Renal cortex interstitium (tissue), 15 donors: Measurements from ENCODE around the gene PLD2. TPM values are rescaled to one million over a fixed set of nuclear protein-coding genes. Genes with fewer than 3 reads are reported as not detected.

Source experiments
- DNase-seq, 11 donors: peaks; one replicate each; pipeline ENCODE4 v3.0.0-alpha.2; 2013; ENCODE audit warnings: low read depth in 9 of 11, low spot score in 4 of 11; ENCODE audit errors: extremely low read depth in 1 of 11
- long read RNA-seq, 16 experiments: transcript quantifications; one replicate each; lab custom pipeline, GENCODE V29; 2026
- polyA plus RNA-seq, 3 donors: library from polyadenylated mRNA; unstranded; fragments of 120-200 nt; gene quantifications; one replicate each; pipeline ENCODE4 v1.2.1, GENCODE V29; 2013; ENCODE audit not compliant: insufficient read length in 3 of 3

Gene PLD2
- 10 to 100 TPM; 34.3 to 51.2 (median 38.1) TPM for polyA plus RNA-seq
- long read RNA-seq, donor 1, partial matches to known transcripts: 0 of 1 reads
- long read RNA-seq, donor 1, other reads (novel, unspliced or antisense): 0 of 1 reads
- long read RNA-seq, donor 2, partial matches to known transcripts: 0 of 2 reads
- long read RNA-seq, donor 2, other reads (novel, unspliced or antisense): 0 of 2 reads
- long read RNA-seq, donor 3, partial matches to known transcripts: 0 of 6 reads
- long read RNA-seq, donor 3, other reads (novel, unspliced or antisense): 0 of 6 reads
- long read RNA-seq, donor 4, partial matches to known transcripts: 0 of 5 reads
- long read RNA-seq, donor 4, other reads (novel, unspliced or antisense): 0 of 5 reads
- long read RNA-seq, donor 5: 0 reads
- long read RNA-seq, donor 6, partial matches to known transcripts: 0 of 5 reads
- long read RNA-seq, donor 6, other reads (novel, unspliced or antisense): 0 of 5 reads
- long read RNA-seq, donor 7: 0 reads
- long read RNA-seq, donor 8: 0 reads
- long read RNA-seq, donor 9, partial matches to known transcripts: 0 of 4 reads
- long read RNA-seq, donor 9, other reads (novel, unspliced or antisense): 0 of 4 reads
- long read RNA-seq, donor 10, partial matches to known transcripts: 0 of 3 reads
- long read RNA-seq, donor 10, other reads (novel, unspliced or antisense): 0 of 3 reads
- long read RNA-seq, donor 11: 0 reads
- long read RNA-seq, donor 12: 0 reads
- long read RNA-seq, donor 13: 0 reads
- long read RNA-seq, donor 14, partial matches to known transcripts: 0 of 2 reads
- long read RNA-seq, donor 14, other reads (novel, unspliced or antisense): 0 of 2 reads
- long read RNA-seq, donor 15, partial matches to known transcripts: 0 of 5 reads
- long read RNA-seq, donor 15, other reads (novel, unspliced or antisense): 0 of 5 reads
- long read RNA-seq, donor 16, partial matches to known transcripts: 13 of 18 reads
- long read RNA-seq, donor 16, other reads (novel, unspliced or antisense): 0 of 18 reads

- peak in 7 of 11 donors; percentile 64 to 83 (median 78) for DNase-seq
These were observed at the start of gene PLD2 for GRCh38 chr17:4806777-4807604. TSS of gene PLD2 (plus strand) at chr17:4807152. CDS start at chr17:4807773, 621 bp downstream.

GRCh38 chr17:4759776-4760236 is 47.1 kb upstream of the PLD2 start:
- no peak for DNase-seq

GRCh38 chr17:4764595-4764994 is 42.4 kb upstream of the PLD2 start:
- DNase-seq: no peak

- no peak for DNase-seq
These were observed 40.8 kb upstream of the PLD2 start for GRCh38 chr17:4766201-4766600.

- DNase-seq: no peak
These were observed 40.2 kb upstream of the PLD2 start for GRCh38 chr17:4766723-4767122.

- DNase-seq: no peak
These were observed 38.7 kb upstream of the PLD2 start for GRCh38 chr17:4768298-4768697.

- DNase-seq: no peak
These were observed 37.3 kb upstream of the PLD2 start for GRCh38 chr17:4769628-4770027.

- no peak for DNase-seq
These were observed 35.3 kb upstream of the PLD2 start, which contains the start of gene TM4SF5 for GRCh38 chr17:4771519-4772234. TSS of gene TM4SF5 (plus strand) at chr17:4771886. CDS start at chr17:4771923, 37 bp downstream.

GRCh38 chr17:4772235-4772613 is 34.7 kb upstream of the PLD2 start:
- DNase-seq: no peak

GRCh38 chr17:4777969-4778760 is 28.8 kb upstream of the PLD2 start:
- DNase-seq: no peak

- DNase-seq: no peak
These were observed 26.5 kb upstream of the PLD2 start for GRCh38 chr17:4780325-4780955.

GRCh38 chr17:4782652-4783051 is 24.3 kb upstream of the PLD2 start:
- no peak for DNase-seq

GRCh38 chr17:4785311-4786105 is 21.4 kb upstream of the PLD2 start:
- peak in 1 of 11 donors; percentile 11 for DNase-seq

- DNase-seq: peak in 1 of 11 donors; percentile 21
These were observed 20.8 kb upstream of the PLD2 start, which contains the start of gene VMO1 for GRCh38 chr17:4786106-4786511. TSS of gene VMO1 (minus strand) at chr17:4786364. CDS start at chr17:4786352, 12 bp downstream.

GRCh38 chr17:4786516-4786915 is 20.4 kb upstream of the PLD2 start:
- no peak for DNase-seq
